HepG2 (cell line): ENCODE measurements around the gene CMIP. TPM values are rescaled to one million over a fixed set of nuclear protein-coding genes. Genes with fewer than 3 reads are reported as not detected.

Source experiments
- ATAC-seq: fragments of 200-7000 bp; cut with Tn5 transposase; 3 replicates; pipeline ENCODE4 v1.9.1; 2020; ENCODE audit warnings: mild to moderate bottlenecking, moderate library complexity
- BruUV-seq: library from RNA; stranded (reverse); fragments of 400-500 nt; replicated peaks from 2 replicates; lab custom pipeline; 2021; lab: Mats Ljungman, UMichigan
- CTCF ChIA-PET: fragments of 300-600 bp; formaldehyde crosslinking; extraction: SDS; loops from one replicate; lab custom pipeline; 2021; ENCODE audit warnings: low total read pairs, inconsistent platforms, low intra/inter-chr PET ratio; lab: Yijun Ruan, JAX
- POLR2A ChIA-PET: fragments of 350-600 bp; sonication (Branson Sonifier 250); formaldehyde crosslinking; loops from one replicate; lab custom pipeline; 2020; ENCODE audit warnings: antibody characterized with exemption, inconsistent platforms; lab: Yijun Ruan, JAX
- DNase-seq: peaks from one replicate; pipeline ENCODE4 v3.0.0-alpha.2; 2015; ENCODE audit warnings: low spot score
- FAIRE-seq: peaks from 3 replicates; lab custom pipeline; 2011; peaks lifted over from hg19 to GRCh38; lab: Jason Lieb, UNC
- H2AFZ ChIP-seq: one replicate; pipeline ENCODE4 v1.6.1; 2011; ENCODE audit warnings: low read length, inconsistent platforms
- H3K27ac ChIP-seq: fragments of 300-600 bp; 3 replicates; pipeline ENCODE4 v1.8.0; 2011; ENCODE audit warnings: mixed run types, mild to moderate bottlenecking, mixed read lengths, low read length, inconsistent platforms; ENCODE audit not compliant: insufficient read depth; ENCODE audit errors: extremely low read length
- H3K27me3 ChIP-seq, 2 experiments: fragments of 200-600 bp in 1 of 2; 2 replicates in 1 of 2; 3 replicates in 1 of 2; pipeline versions ENCODE4 v1.6.0 to v1.8.0; 2011; ENCODE audit warnings: low read length in 2 of 2, mild to moderate bottlenecking in 2 of 2, moderate library complexity in 2 of 2, inconsistent platforms in 1 of 2; ENCODE audit not compliant: insufficient read depth in 2 of 2, control insufficient read depth in 1 of 2
- H3K36me3 ChIP-seq, 2 experiments: fragments of 200-600 bp in 1 of 2; replicated peaks in 1 of 2; 2 replicates in 1 of 2; 3 replicates in 1 of 2; pipeline versions ENCODE4 v1.5.1 to v1.8.0; 2011; ENCODE audit warnings: low read length in 2 of 2, inconsistent platforms in 1 of 2; ENCODE audit not compliant: insufficient read depth in 2 of 2, control insufficient read depth in 1 of 2
- H3K4me1 ChIP-seq: 2 replicates; pipeline ENCODE4 v1.5.1; 2012; ENCODE audit warnings: low read length, inconsistent platforms; ENCODE audit not compliant: insufficient read depth
- H3K4me2 ChIP-seq: 2 replicates; pipeline ENCODE4 v1.6.0; 2011; ENCODE audit warnings: low read depth, low read length, inconsistent platforms
- H3K4me3 ChIP-seq, 3 experiments: fragments of 200-600 bp in 1 of 3; sonication (generic), shearing (Covaris generic) in 1 of 3; replicated peaks in 1 of 3; 2 replicates each; pipeline ENCODE4 v1.5.1; 2011 to 2016; ENCODE audit warnings: low read length in 3 of 3, inconsistent platforms in 2 of 3, low read depth in 2 of 3, mild to moderate bottlenecking in 2 of 3, control low read depth in 1 of 3, mixed read lengths in 1 of 3; ENCODE audit not compliant: insufficient read depth in 1 of 3
- H3K79me2 ChIP-seq: one replicate; pipeline ENCODE4 v1.6.1; 2011; ENCODE audit warnings: low read length, inconsistent platforms; ENCODE audit not compliant: insufficient read depth
- H3K9ac ChIP-seq: 2 replicates; pipeline ENCODE4 v1.6.0; 2011; ENCODE audit warnings: mild to moderate bottlenecking, low read depth, low read length, inconsistent platforms; ENCODE audit not compliant: insufficient read depth
- H3K9me3 ChIP-seq: 2 replicates; pipeline ENCODE4 v1.5.1; 2012; ENCODE audit warnings: mild to moderate bottlenecking, low read length
- H4K20me1 ChIP-seq: 2 replicates; pipeline ENCODE4 v1.6.0; 2011; ENCODE audit warnings: inconsistent platforms, mild to moderate bottlenecking, low read length, moderate library complexity; ENCODE audit not compliant: insufficient read depth
- ATM ChIP-seq: fragments of 450-650 bp; IDR thresholded peaks from 2 replicates; pipeline ENCODE4 v1.7.1; 2017; ENCODE audit warnings: mild to moderate bottlenecking, borderline replicate concordance
- CBX2 ChIP-seq, 2 experiments: fragments of 200-600 bp in 1 of 2; sonication (generic); formaldehyde crosslinking in 1 of 2; IDR thresholded peaks; 2 replicates each; pipeline versions ENCODE4 v1.7.0 to v1.8.1; 2018 to 2022; ENCODE audit warnings: low read depth in 2 of 2, low read length in 1 of 2, mild to moderate bottlenecking in 1 of 2, missing genetic modification reagents in 1 of 2
- HNF4A ChIP-seq: sonication (generic); formaldehyde crosslinking; IDR thresholded peaks from 2 replicates; pipeline ENCODE4 v1.4.0; 2020; ENCODE audit warnings: missing genetic modification reagents
- JDP2 ChIP-seq: sonication (generic); formaldehyde crosslinking; IDR thresholded peaks from 2 replicates; pipeline ENCODE4 v1.8.1; 2022; ENCODE audit warnings: missing genetic modification reagents, borderline replicate concordance
- KAT7 ChIP-seq: IDR thresholded peaks from 2 replicates; pipeline ENCODE4 v1.6.1; 2018; ENCODE audit warnings: borderline replicate concordance, missing compliant biosample characterization
- MAFF ChIP-seq: IDR thresholded peaks from 2 replicates; pipeline ENCODE4 v1.6.1; 2011; ENCODE audit warnings: low read depth, low read length, improper control_type of control experiment
- MAFG ChIP-seq: sonication (generic); formaldehyde crosslinking; IDR thresholded peaks from 2 replicates; pipeline ENCODE4 v1.5.1; 2020; ENCODE audit warnings: mild to moderate bottlenecking, missing genetic modification reagents
- MAFK ChIP-seq, 2 experiments: IDR thresholded peaks in 1 of 2; conservative IDR thresholded peaks in 1 of 2; 2 replicates each; pipeline ENCODE4 v1.6.1; 2011; ENCODE audit warnings: improper control_type of control experiment in 2 of 2, low read length in 2 of 2
- MTF1 ChIP-seq: sonication (generic); formaldehyde crosslinking; IDR thresholded peaks from 2 replicates; pipeline ENCODE4 v1.5.0; 2020; ENCODE audit warnings: missing genetic modification reagents
- NFYB ChIP-seq: sonication (generic); formaldehyde crosslinking; IDR thresholded peaks from 2 replicates; pipeline ENCODE4 v1.4.0; 2020; ENCODE audit warnings: missing genetic modification reagents
- SNAI1 ChIP-seq: sonication (generic); formaldehyde crosslinking; IDR thresholded peaks from 2 replicates; pipeline ENCODE4 v1.5.0; 2020; ENCODE audit warnings: mild to moderate bottlenecking, missing genetic modification reagents, borderline replicate concordance
- SRY ChIP-seq: sonication (generic); formaldehyde crosslinking; IDR thresholded peaks from 2 replicates; pipeline ENCODE4 v1.8.0; 2022; ENCODE audit warnings: mild to moderate bottlenecking, missing genetic modification reagents
- ZBTB10 ChIP-seq: sonication (generic); formaldehyde crosslinking; IDR thresholded peaks from 2 replicates; pipeline ENCODE4 v1.4.0; 2020; ENCODE audit warnings: missing genetic modification reagents, borderline replicate concordance
- ZIK1 ChIP-seq: sonication (generic); formaldehyde crosslinking; IDR thresholded peaks from 2 replicates; pipeline ENCODE4 v1.5.0; 2020; ENCODE audit warnings: mild to moderate bottlenecking, low read depth, missing genetic modification reagents, borderline replicate concordance
- ZNF354B ChIP-seq: sonication (generic); formaldehyde crosslinking; IDR thresholded peaks from 2 replicates; pipeline ENCODE4 v1.8.0; 2022; ENCODE audit warnings: mild to moderate bottlenecking, missing genetic modification reagents
- ZNF563 ChIP-seq: sonication (generic); formaldehyde crosslinking; IDR thresholded peaks from 2 replicates; pipeline ENCODE4 v1.8.0; 2022; ENCODE audit warnings: mild to moderate bottlenecking, moderate library complexity, missing genetic modification reagents
- WGBS: methylation state at CpG from one replicate; pipeline ENCODE4 v1.1.6; 2017; ENCODE audit warnings: low lambda C conversion rate; 5-methylcytosine and 5-hydroxymethylcytosine counted together
- in situ Hi-C: cut with HindIII; loops from 2 replicates; pipeline ENCODE4 v1.10.0; 2017; ENCODE audit warnings: low pct_unique_long_range_greater_than_20kb; ENCODE audit not compliant: extremely low pct_ligation_motif_present
- intact Hi-C: fragments of 100-400 bp; cut with micrococcal nuclease; formaldehyde crosslinking; loops from one replicate; pipeline ENCODE4 v1.10.0; 2022; ENCODE audit not compliant: unreplicated experiment
- polyA plus RNA-seq, 8 experiments: library from polyadenylated mRNA; depleted of rRNA in 3 of 8; stranded (reverse) in 7 of 8; unstranded in 1 of 8; fragments of >200 nt; fragmentation: Illumina TruSeq in 4 of 8; extraction: Trizol in 4 of 8; gene quantifications; 2 replicates each; pipeline versions ENCODE4 v1.2.1 to v1.2.3, GENCODE V29; 2011 to 2016; ENCODE audit warnings: low read depth in 4 of 8, missing spikeins in 1 of 8, mixed read lengths in 1 of 8; ENCODE audit not compliant: insufficient read depth in 1 of 8
- total RNA-seq, 5 experiments: library from RNA; depleted of rRNA; stranded (reverse); fragments of >200 nt; fragmentation: Illumina TruSeq; extraction: Trizol; gene quantifications; 2 replicates each; pipeline ENCODE4 v1.2.3, GENCODE V29; 2016; ENCODE audit warnings: low read depth in 1 of 5

The CMIP gene
- total and polyA plus RNA-seq, 2 of the 13 experiments (the other 11 are each of a cell fraction or from before 2014, with no cell fraction given): 10.9 to 18.1 TPM

GRCh38 chr16:81413245-81413990 is 31.2 kb upstream of the CMIP start:
- H3K4me2 ChIP-seq: no peak overlapping the region
- in situ Hi-C loops: no loop called here
- peaks cover 2 to 30% of the 10 kb centered on the region in 2 experiments; a peak in 4 of 5 replicates for H3K27me3 ChIP-seq
- H3K4me3 ChIP-seq: no peak overlapping the region
- H3K27ac ChIP-seq: no peak overlapping the region
- no peaks in the 10 kb centered on the region for H3K9me3 ChIP-seq
- DNase-seq: no peak
- no TSS peak for BruUV-seq
- H3K79me2 ChIP-seq: no peaks in the 10 kb centered on the region
- FAIRE-seq: no peak
- TF ChIP-seq MAFF (peak; percentile 77), MAFK (conservative IDR thresholded peaks at IDR 0.05 in 1 of 2, IDR thresholded peaks at IDR 0.05 in 1 of 2; ENCODE audit: low read length in 2 of 2) (peak; percentile 78 to 84), HNF4A (CRISPR knock-in tag) (no peak)
- TF ChIP-seq, all 625 proteins: peak for 2
- no peak overlapping the region for H2AFZ ChIP-seq
- no peak overlapping the region for H3K9ac ChIP-seq
- ATAC-seq: no peak
- intact Hi-C loops: no loop called here
- CTCF ChIA-PET: no interaction called here
- H3K36me3 ChIP-seq: no peaks in the 10 kb centered on the region
- WGBS: 47% methylated on average over 7 of the region's 11 CpGs
- POLR2A ChIA-PET: no interaction called here
- peaks cover 12% of the 10 kb centered on the region; the same call in 1 of the 2 replicates for H3K4me1 ChIP-seq
- no peaks in the 10 kb centered on the region for H4K20me1 ChIP-seq

GRCh38 chr16:81415751-81416150 is 28.9 kb upstream of the CMIP start:
- POLR2A ChIA-PET: interaction anchor here (1.1 kb wide), 1 partner anchor 10 kb away, joined by 4 read pairs; no protein-coding TSS in a partner anchor
- ATAC-seq: peak; percentile 20; the same call in 1 of the 3 replicates
- CTCF ChIA-PET: no interaction called here
- no peak for TF ChIP-seq NFYB
- TF ChIP-seq SRY: no peak
- TF ChIP-seq MAFG (CRISPR knock-in tag): no peak
- no peak for TF ChIP-seq MTF1
- TF ChIP-seq ZBTB10 (CRISPR knock-in tag): no peak
- TF ChIP-seq ZNF354B (CRISPR knock-in tag): no peak
- TF ChIP-seq KAT7: no peak
- no peak for TF ChIP-seq JDP2 (CRISPR knock-in tag)
- no peak for TF ChIP-seq ZIK1 (CRISPR knock-in tag)
- TF ChIP-seq CBX2 (IDR thresholded peaks at IDR 0.05; ENCODE audit: low read depth, low read length): no peak
- TF ChIP-seq CBX2 (CRISPR knock-in tag; IDR thresholded peaks at IDR 0.05; ENCODE audit: low read depth): no peak
- no peak for TF ChIP-seq ZNF563
- TF ChIP-seq SNAI1 (CRISPR knock-in tag): no peak
- TF ChIP-seq ATM: no peak

More at GRCh38 chr16:81415751-81416150, 28.9 kb upstream of the CMIP start:
- no TSS peak for BruUV-seq
- Histone ChIP-seq H3K4me3 (no peak overlapping the region), H4K20me1 (no peaks in the 10 kb centered on the region), H3K27me3 (peaks cover 2 to 38% of the 10 kb centered on the region in 2 experiments; a peak in 4 of 5 replicates), H3K27ac (no peak overlapping the region), H3K79me2 (no peaks in the 10 kb centered on the region), H3K9ac (no peak overlapping the region), H3K36me3 (no peaks in the 10 kb centered on the region), H2AFZ (no peak overlapping the region), H3K4me2 (no peak overlapping the region), H3K4me1 (peaks cover 11% of the 10 kb centered on the region; the same call in 1 of the 2 replicates), H3K9me3 (no peaks in the 10 kb centered on the region)
- WGBS: 38% methylated on average over 11 of the region's 11 CpGs
- no peak for DNase-seq
- FAIRE-seq: no peak
- intact Hi-C loops (no loop called here), in situ Hi-C loops (no loop called here)
